ENCODE results near the gene PCSK5.

PCSK5 gene

GRCh38 chr9:76200745-76201144 is 310.3 kb downstream of the PCSK5 start:
- Histone ChIP-seq H4K20me1 (ENCODE audit: low read depth, low read length) (no peaks in the 10 kb centered on the region), H3K9ac (ENCODE audit: low read length) (no peak overlapping the region), H3K79me2 (ENCODE audit: insufficient read depth, low read length) (no peaks in the 10 kb centered on the region), H2AFZ (ENCODE audit: low read depth, low read length, severe bottlenecking) (no peak overlapping the region), H3K4me3 (ENCODE audit: insufficient read depth, low read length, poor library complexity, severe bottlenecking) (no peak overlapping the region), H3K9me3 (ENCODE audit: insufficient read depth, low read length) (no peaks in the 10 kb centered on the region), H3K27ac (ENCODE audit: low read depth, low read length) (no peak overlapping the region), H3K4me2 (ENCODE audit: low read depth, low read length, poor library complexity, severe bottlenecking) (no peak overlapping the region), H3K36me3 (ENCODE audit: low read length) (no peaks in the 10 kb centered on the region), H3K27me3 (ENCODE audit: low read length) (no peaks in the 10 kb centered on the region), H3K9me2 (replicated peaks; ENCODE audit: insufficient read depth, low read length) (no peaks in the 10 kb centered on the region), H3F3A (ENCODE audit: insufficient read depth) (no peaks in the 10 kb centered on the region)
- no peak for TF ChIP-seq EZH2phosphoT487 (conservative IDR thresholded peaks at IDR 0.05; ENCODE audit: low read length)
- TF ChIP-seq, protein P1, sequence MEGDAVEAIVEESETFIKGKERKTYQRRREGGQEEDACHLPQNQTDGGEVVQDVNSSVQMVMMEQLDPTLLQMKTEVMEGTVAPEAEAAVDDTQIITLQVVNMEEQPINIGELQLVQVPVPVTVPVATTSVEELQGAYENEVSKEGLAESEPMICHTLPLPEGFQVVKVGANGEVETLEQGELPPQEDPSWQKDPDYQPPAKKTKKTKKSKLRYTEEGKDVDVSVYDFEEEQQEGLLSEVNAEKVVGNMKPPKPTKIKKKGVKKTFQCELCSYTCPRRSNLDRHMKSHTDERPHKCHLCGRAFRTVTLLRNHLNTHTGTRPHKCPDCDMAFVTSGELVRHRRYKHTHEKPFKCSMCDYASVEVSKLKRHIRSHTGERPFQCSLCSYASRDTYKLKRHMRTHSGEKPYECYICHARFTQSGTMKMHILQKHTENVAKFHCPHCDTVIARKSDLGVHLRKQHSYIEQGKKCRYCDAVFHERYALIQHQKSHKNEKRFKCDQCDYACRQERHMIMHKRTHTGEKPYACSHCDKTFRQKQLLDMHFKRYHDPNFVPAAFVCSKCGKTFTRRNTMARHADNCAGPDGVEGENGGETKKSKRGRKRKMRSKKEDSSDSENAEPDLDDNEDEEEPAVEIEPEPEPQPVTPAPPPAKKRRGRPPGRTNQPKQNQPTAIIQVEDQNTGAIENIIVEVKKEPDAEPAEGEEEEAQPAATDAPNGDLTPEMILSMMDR (IDR thresholded peaks at IDR 0.05; ENCODE audit: insufficient read depth, low read length, poor library complexity, severe bottlenecking), result no peak

DNA sequence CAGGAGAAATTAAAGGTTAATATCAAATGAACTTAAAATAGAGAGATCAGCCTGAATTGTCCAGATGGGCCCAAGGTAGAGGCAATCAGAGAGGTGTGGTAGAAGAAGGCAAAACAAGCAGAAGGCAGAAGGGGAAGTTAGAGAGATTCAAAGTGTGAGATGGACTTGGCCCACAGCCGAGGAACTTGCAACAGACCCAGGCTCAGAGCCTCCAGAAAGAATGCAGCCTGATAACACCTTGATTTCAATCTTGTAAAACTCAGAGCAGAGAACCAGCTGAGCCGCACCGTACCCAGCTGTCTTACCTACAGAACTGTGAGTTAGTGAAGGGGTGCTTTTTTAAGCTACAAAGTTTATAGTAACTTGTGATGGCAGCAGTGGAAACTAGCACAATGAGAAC is 312.9 kb downstream of the PCSK5 start:
- Histone ChIP-seq H3K9me2 (replicated peaks; ENCODE audit: insufficient read depth, low read length) (no peaks in the 10 kb centered on the region), H3K27ac (ENCODE audit: low read depth, low read length) (no peak overlapping the region), H3K36me3 (ENCODE audit: low read length) (no peaks in the 10 kb centered on the region), H3F3A (ENCODE audit: insufficient read depth) (no peaks in the 10 kb centered on the region), H3K79me2 (ENCODE audit: insufficient read depth, low read length) (no peaks in the 10 kb centered on the region), H3K4me2 (ENCODE audit: low read depth, low read length, poor library complexity, severe bottlenecking) (no peak overlapping the region), H4K20me1 (ENCODE audit: low read depth, low read length) (no peaks in the 10 kb centered on the region), H2AFZ (ENCODE audit: low read depth, low read length, severe bottlenecking) (no peak overlapping the region), H3K9ac (ENCODE audit: low read length) (no peak overlapping the region), H3K4me3 (ENCODE audit: insufficient read depth, low read length, poor library complexity, severe bottlenecking) (no peak overlapping the region), H3K9me3 (ENCODE audit: insufficient read depth, low read length) (no peaks in the 10 kb centered on the region), H3K27me3 (ENCODE audit: low read length) (no peaks in the 10 kb centered on the region)
- TF ChIP-seq EZH2phosphoT487 (conservative IDR thresholded peaks at IDR 0.05; ENCODE audit: low read length), result no peak
- TF ChIP-seq, protein P1 (IDR thresholded peaks at IDR 0.05; ENCODE audit: insufficient read depth, low read length, poor library complexity, severe bottlenecking), result no peak

DNA sequence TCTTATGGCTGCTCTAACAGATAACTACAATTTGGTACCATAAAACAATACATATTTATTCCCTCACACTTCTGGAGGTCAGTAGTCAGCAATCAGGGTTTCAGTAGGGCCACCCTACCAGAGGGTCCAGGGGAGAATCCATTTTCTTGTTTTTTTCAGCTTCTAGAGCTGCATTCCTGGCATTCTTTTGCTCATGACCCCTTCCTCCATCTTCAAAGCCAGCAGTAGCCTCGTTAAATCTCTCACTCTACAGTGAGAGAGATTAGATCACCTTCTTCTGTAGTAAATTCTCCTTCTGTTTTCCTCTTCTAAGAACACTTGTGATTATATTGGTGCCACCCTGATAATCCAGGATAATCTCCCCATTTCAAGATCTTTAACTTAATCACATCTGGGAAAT is 316.3 kb downstream of the PCSK5 start:
- no peak overlapping the region for H3K9ac ChIP-seq (ENCODE audit: low read length)
- H3K9me3 ChIP-seq (ENCODE audit: insufficient read depth, low read length), result no peaks in the 10 kb centered on the region
- TF ChIP-seq, protein P1 (IDR thresholded peaks at IDR 0.05; ENCODE audit: insufficient read depth, low read length, poor library complexity, severe bottlenecking), result no peak
- TF ChIP-seq EZH2phosphoT487 (conservative IDR thresholded peaks at IDR 0.05; ENCODE audit: low read length), result no peak
- no peaks in the 10 kb centered on the region for H3K9me2 ChIP-seq (replicated peaks; ENCODE audit: insufficient read depth, low read length)
- no peaks in the 10 kb centered on the region for H3K79me2 ChIP-seq (ENCODE audit: insufficient read depth, low read length)
- H3K27ac ChIP-seq (ENCODE audit: low read depth, low read length), result no peak overlapping the region
- H3K27me3 ChIP-seq (ENCODE audit: low read length), result no peaks in the 10 kb centered on the region
- H3K4me2 ChIP-seq (ENCODE audit: low read depth, low read length, poor library complexity, severe bottlenecking), result no peak overlapping the region
- H3K36me3 ChIP-seq (ENCODE audit: low read length), result no peaks in the 10 kb centered on the region
- no peaks in the 10 kb centered on the region for H4K20me1 ChIP-seq (ENCODE audit: low read depth, low read length)
- no peak overlapping the region for H2AFZ ChIP-seq (ENCODE audit: low read depth, low read length, severe bottlenecking)
- H3K4me3 ChIP-seq (ENCODE audit: insufficient read depth, low read length, poor library complexity, severe bottlenecking), result no peak overlapping the region
- no peaks in the 10 kb centered on the region for H3F3A ChIP-seq (ENCODE audit: insufficient read depth)
